GM12873 (cell line): ENCODE results near the gene CELSR3.

Experiments
- CTCF ChIP-seq: IDR thresholded peaks from 2 replicates; pipeline ENCODE4 v1.5.1; 2012; ENCODE audit warnings: low read depth, mild to moderate bottlenecking, moderate library complexity, low read length, control low read depth; ENCODE audit not compliant: insufficient read depth; ENCODE audit errors: missing control alignments

CELSR3 gene

GRCh38 chr3:48656061-48656840 is 6.4 kb downstream of the CELSR3 start:
- TF ChIP-seq CTCF: peak; percentile 72

GRCh38 chr3:48655606-48656005 is 7.1 kb downstream of the CELSR3 start:
- no peak for TF ChIP-seq CTCF

- TF ChIP-seq CTCF: no peak
These were observed 7.6 kb downstream of the CELSR3 start for GRCh38 chr3:48655063-48655462.

DNA sequence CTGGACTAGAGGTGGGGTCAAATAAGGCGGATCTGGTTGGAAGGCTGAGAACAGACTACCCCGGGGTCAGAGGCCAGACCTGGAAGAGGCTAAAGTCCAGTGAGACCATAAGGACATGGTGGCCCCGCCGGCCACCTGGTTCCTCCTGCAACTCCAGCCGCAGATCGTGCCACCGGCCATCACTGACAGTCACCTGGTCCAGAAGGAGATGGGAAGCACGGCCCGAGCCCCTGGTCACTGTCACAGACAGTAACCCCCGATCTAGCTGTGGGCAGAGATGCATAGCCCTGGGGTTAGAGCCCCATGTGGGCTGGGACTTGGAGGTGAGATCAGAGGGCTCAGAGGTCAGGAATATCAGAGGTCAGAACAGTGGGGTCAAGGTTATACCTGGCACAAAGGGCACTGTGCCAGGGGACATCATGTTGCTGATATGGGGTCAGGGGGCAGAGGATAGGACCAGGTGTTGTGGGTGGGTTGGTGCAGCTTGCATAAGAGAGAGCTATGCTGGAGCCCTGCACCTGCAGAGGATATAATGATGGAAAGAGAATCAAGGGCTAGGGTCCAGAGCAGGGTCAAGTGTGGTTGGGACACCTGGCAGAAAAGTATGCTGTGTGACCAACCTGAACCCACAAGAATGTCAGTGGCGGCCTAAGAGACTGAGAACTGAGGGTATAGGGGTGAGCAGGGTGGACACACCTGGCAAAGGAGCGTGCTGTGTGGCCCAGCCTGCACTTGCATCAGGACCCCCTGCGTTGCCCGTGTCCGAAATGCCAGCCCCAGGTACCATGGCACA is 9.6 kb downstream of the CELSR3 start:
- TF ChIP-seq CTCF: no peak

DNA sequence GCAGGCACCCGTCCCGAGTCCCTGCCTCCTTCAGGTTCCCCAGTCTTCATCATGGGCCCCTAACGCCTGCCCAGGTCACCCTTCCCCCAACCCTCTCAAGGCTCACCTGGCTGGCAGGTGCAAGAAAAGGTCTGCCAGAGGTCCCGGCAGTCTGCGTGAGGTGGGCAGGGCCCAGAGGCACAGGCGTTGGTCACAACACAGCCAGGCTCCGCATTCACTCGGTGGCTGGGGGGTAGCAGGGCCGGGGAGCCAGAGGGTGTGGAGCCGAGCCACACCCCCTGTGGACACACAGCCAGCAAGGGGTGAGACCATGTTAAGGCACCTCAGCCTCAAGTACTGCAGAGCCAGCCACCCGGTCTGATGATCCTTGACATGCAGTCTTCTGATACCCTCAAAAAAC is 10.9 kb downstream of the CELSR3 start:
- TF ChIP-seq CTCF: no peak

DNA sequence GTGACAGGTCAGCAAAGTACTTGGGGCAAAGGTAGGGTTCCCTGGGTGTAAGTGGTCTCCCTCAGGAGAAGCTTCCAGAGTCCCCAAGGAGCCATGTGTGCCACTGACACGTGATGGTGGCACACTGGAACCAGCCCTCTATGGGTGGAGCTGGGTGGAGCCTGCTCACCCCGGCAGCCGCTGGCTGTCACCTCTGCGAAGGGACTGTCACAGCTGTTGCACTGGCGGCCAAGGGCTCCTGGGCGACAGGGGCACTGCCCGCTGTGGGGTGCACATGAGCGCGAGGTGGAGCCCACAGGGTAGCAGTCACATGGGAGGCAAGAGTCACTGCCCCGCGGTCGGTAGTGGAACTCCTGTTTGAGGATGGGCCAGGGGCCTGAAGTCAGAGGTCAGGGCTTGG is 12.0 kb downstream of the CELSR3 start:
- no peak for TF ChIP-seq CTCF

- no peak for TF ChIP-seq CTCF
These were observed 14.4 kb downstream of the CELSR3 start for GRCh38 chr3:48648188-48648850.
